IPS DF 6.9 (cell line): ENCODE measurements around the gene STRN3.

Source experiments
- DNase-seq: peaks from one replicate; pipeline ENCODE4 v3.0.0-alpha.2; 2013; ENCODE audit warnings: low read depth, low spot score
- H3K27ac ChIP-seq: one replicate; pipeline ENCODE4 v1.5.1; 2013; ENCODE audit warnings: low read length, control low read depth
- H3K27me3 ChIP-seq: 2 replicates; pipeline ENCODE4 v1.6.1; 2013; ENCODE audit warnings: mild to moderate bottlenecking, low read length; ENCODE audit not compliant: control insufficient read depth, insufficient read depth
- H3K36me3 ChIP-seq: 2 replicates; pipeline ENCODE4 v1.6.1; 2013; ENCODE audit warnings: low read length; ENCODE audit not compliant: control insufficient read depth, insufficient read depth
- H3K4me1 ChIP-seq: 2 replicates; pipeline ENCODE4 v1.6.1; 2013; ENCODE audit warnings: low read length; ENCODE audit not compliant: control insufficient read depth, insufficient read depth
- H3K4me3 ChIP-seq: 2 replicates; pipeline ENCODE4 v1.5.1; 2013; ENCODE audit warnings: mild to moderate bottlenecking, low read length
- H3K9me3 ChIP-seq: 2 replicates; pipeline ENCODE4 v1.6.1; 2013; ENCODE audit warnings: low read length, inconsistent platforms; ENCODE audit not compliant: control insufficient read depth, insufficient read depth
- WGBS: extraction: QIAGEN DNeasy Blood & Tissue Kit; methylation state at CpG from one replicate; pipeline ENCODE4 v1.1.7; 2013; ENCODE audit warnings: mixed read lengths, missing lambda C conversion rate; ENCODE audit not compliant: insufficient read length, insufficient coverage; 5-methylcytosine and 5-hydroxymethylcytosine counted together

STRN3 gene

GRCh38 chr14:30854492-30854891 is 171.7 kb downstream of the STRN3 start:
- no peaks in the 10 kb centered on the region for H3K9me3 ChIP-seq
- no peak for DNase-seq
- H3K4me1 ChIP-seq, result 0 out of 2 replicates have a peak, but pooled peaks cover 1% of the 10 kb centered on the region
- no peaks in the 10 kb centered on the region for H3K27me3 ChIP-seq
- H3K27ac ChIP-seq, result no peak overlapping the region
- no peaks in the 10 kb centered on the region for H3K36me3 ChIP-seq
- no peak overlapping the region for H3K4me3 ChIP-seq

- DNase-seq, result no peak
- H3K4me1 ChIP-seq, result 0 out of 2 replicates have a peak, but pooled peaks cover 1% of the 10 kb centered on the region
- no peaks in the 10 kb centered on the region for H3K27me3 ChIP-seq
- no peak overlapping the region for H3K27ac ChIP-seq
- no peak overlapping the region for H3K4me3 ChIP-seq
- no peaks in the 10 kb centered on the region for H3K36me3 ChIP-seq
- no peaks in the 10 kb centered on the region for H3K9me3 ChIP-seq
Measured at GRCh38 chr14:30853946-30854345, 172.2 kb downstream of the STRN3 start.

GRCh38 chr14:30849983-30850382 is 176.2 kb downstream of the STRN3 start:
- no peaks in the 10 kb centered on the region for H3K36me3 ChIP-seq
- no CpG with 5 or more reads among the region's 1 CpG for WGBS
- no peak for DNase-seq
- H3K27me3 ChIP-seq, result no peaks in the 10 kb centered on the region
- no peaks in the 10 kb centered on the region for H3K4me1 ChIP-seq
- H3K4me3 ChIP-seq, result no peak overlapping the region
- H3K27ac ChIP-seq, result no peak overlapping the region
- no peaks in the 10 kb centered on the region for H3K9me3 ChIP-seq

- Histone ChIP-seq H3K4me1 (no peaks in the 10 kb centered on the region), H3K36me3 (no peaks in the 10 kb centered on the region), H3K4me3 (no peak overlapping the region), H3K27ac (no peak overlapping the region), H3K9me3 (no peaks in the 10 kb centered on the region), H3K27me3 (no peaks in the 10 kb centered on the region)
- WGBS, result no CpG with 5 or more reads among the region's 1 CpG
- no peak for DNase-seq
Measured at GRCh38 chr14:30849354-30849753, 176.8 kb downstream of the STRN3 start.

GRCh38 chr14:30848449-30849240 is 177.5 kb downstream of the STRN3 start:
- H3K27me3 ChIP-seq, result no peaks in the 10 kb centered on the region
- DNase-seq, result no peak

More at GRCh38 chr14:30848449-30849240, 177.5 kb downstream of the STRN3 start:
- Histone ChIP-seq H3K9me3 (no peaks in the 10 kb centered on the region), H3K36me3 (no peaks in the 10 kb centered on the region), H3K27ac (no peak overlapping the region), H3K4me3 (no peak overlapping the region), H3K4me1 (no peaks in the 10 kb centered on the region)
- no CpG with 5 or more reads among the region's 4 CpGs for WGBS
